PC-3 (cell line): Measurements from ENCODE around the gene C9. TPM values are rescaled to one million over a fixed set of nuclear protein-coding genes. Genes with fewer than 3 reads are reported as not detected.

Experiments
- ATAC-seq: fragments of 200-7000 bp; cut with Tn5 transposase; 2 replicates; pipeline ENCODE4 v1.9.1; 2020; ENCODE audit warnings: mild to moderate bottlenecking, moderate library complexity
- BruUV-seq: library from RNA; stranded (reverse); fragments of 400-500 nt; replicated peaks from 2 replicates; lab custom pipeline; 2021; lab: Mats Ljungman, UMichigan
- CTCF ChIA-PET: fragments of 300-600 bp; sonication (Branson Sonifier 250); formaldehyde crosslinking; loops from one replicate; lab custom pipeline; 2022; ENCODE audit warnings: antibody characterized with exemption; lab: Charles Lee
- POLR2A ChIA-PET: fragments of 300-600 bp; sonication (Branson Sonifier 250); formaldehyde crosslinking; loops from one replicate; lab custom pipeline; 2022; ENCODE audit warnings: antibody characterized with exemption; ENCODE audit not compliant: unreplicated experiment; lab: Charles Lee
- DNase-seq: peaks from one replicate; pipeline ENCODE4 v3.0.0-alpha.2; 2015
- H2AFZ ChIP-seq: fragments of 300-600 bp; sonication (generic); 2 replicates; pipeline ENCODE4 v1.6.0; 2016; ENCODE audit warnings: antibody characterized with exemption, low read length
- H3F3A ChIP-seq: fragments of 300-600 bp; sonication (generic); one replicate; pipeline ENCODE4 v1.6.0; 2017; ENCODE audit warnings: antibody characterized with exemption, low read length, control low read depth, mild to moderate bottlenecking; ENCODE audit not compliant: unreplicated experiment
- H3K27ac ChIP-seq: fragments of 300-600 bp; sonication (generic); 2 replicates; pipeline ENCODE4 v1.5.1; 2016; ENCODE audit warnings: mild to moderate bottlenecking, low read length
- H3K27me3 ChIP-seq: fragments of 300-600 bp; sonication (generic); 2 replicates; pipeline ENCODE4 v1.6.1; 2016; ENCODE audit warnings: low read length, mixed read lengths
- H3K36me3 ChIP-seq: fragments of 300-600 bp; sonication (generic); 2 replicates; pipeline ENCODE4 v1.6.1; 2016; ENCODE audit warnings: low read depth, mixed run types, low read length, mixed read lengths
- H3K4me1 ChIP-seq: fragments of 300-600 bp; sonication (generic); 2 replicates; pipeline ENCODE4 v1.5.1; 2016; ENCODE audit warnings: low read length; ENCODE audit not compliant: insufficient read depth
- H3K4me2 ChIP-seq: fragments of 300-600 bp; sonication (generic); 2 replicates; pipeline ENCODE4 v1.6.0; 2016; ENCODE audit warnings: low read length
- H3K4me3 ChIP-seq: fragments of 300-600 bp; sonication (generic); 2 replicates; pipeline ENCODE4 v1.5.1; 2016; ENCODE audit warnings: mild to moderate bottlenecking, low read length, mixed read lengths
- H3K79me2 ChIP-seq: fragments of 300-600 bp; sonication (generic); 2 replicates; pipeline ENCODE4 v1.6.1; 2017; ENCODE audit warnings: low read length, mixed read lengths
- H3K9ac ChIP-seq: fragments of 300-600 bp; sonication (generic); 2 replicates; pipeline ENCODE4 v1.6.0; 2016; ENCODE audit warnings: mild to moderate bottlenecking, low read length
- H3K9me2 ChIP-seq: fragments of 300-600 bp; sonication (generic); replicated peaks from 2 replicates; pipeline ENCODE4 v1.6.1; 2016; ENCODE audit warnings: mixed run types, low read length, mixed read lengths
- H3K9me3 ChIP-seq: fragments of 300-600 bp; sonication (generic); 2 replicates; pipeline ENCODE4 v1.6.1; 2016; ENCODE audit warnings: low read length, mixed read lengths
- H4K20me1 ChIP-seq: fragments of 300-600 bp; sonication (generic); 2 replicates; pipeline ENCODE4 v1.6.1; 2016; ENCODE audit warnings: low read length, mixed read lengths
- CTCF ChIP-seq: fragments of 300-600 bp; sonication (generic); conservative IDR thresholded peaks from 2 replicates; pipeline ENCODE4 v1.5.1; 2017; ENCODE audit warnings: antibody characterized with exemption, low read depth, mild to moderate bottlenecking, low read length
- EZH2 ChIP-seq: fragments of 300-600 bp; sonication (generic); IDR thresholded peaks from one replicate; pipeline ENCODE4 v1.6.1; 2017; ENCODE audit warnings: antibody characterized with exemption, mild to moderate bottlenecking, low read length; ENCODE audit not compliant: unreplicated experiment
- EZH2phosphoT487 ChIP-seq: fragments of 300-600 bp; sonication (generic); IDR thresholded peaks from 2 replicates; pipeline ENCODE4 v1.6.1; 2018; ENCODE audit warnings: mild to moderate bottlenecking, antibody characterized with exemption, low read length, borderline replicate concordance
- intact Hi-C: fragments of 100-400 bp; cut with micrococcal nuclease; formaldehyde crosslinking; loops from 2 replicates; pipeline ENCODE4 v1.9.0; 2023
- total RNA-seq: library from RNA; depleted of rRNA; stranded (reverse); fragments of >200 nt; gene quantifications from 2 replicates; pipeline ENCODE4 v1.2.3, GENCODE V29; 2014

The C9 gene
- total RNA-seq, 1 experiment from 2014 or later: not detected

- DNase-seq (no peak), ATAC-seq (no peak)
- intact Hi-C loops: no loop called here
- ChIA-PET POLR2A (no interaction called here), CTCF (no interaction called here)
- no peaks in the 10 kb centered on the region for H3F3A ChIP-seq
- TF ChIP-seq EZH2phosphoT487: no peak
- H3K27me3 ChIP-seq: no peaks in the 10 kb centered on the region
- no peak overlapping the region for H3K4me3 ChIP-seq
- no peak overlapping the region for H3K9ac ChIP-seq
- H3K9me3 ChIP-seq: no peaks in the 10 kb centered on the region
- no peak overlapping the region for H2AFZ ChIP-seq
- no peak overlapping the region for H3K4me2 ChIP-seq
- no TSS peak for BruUV-seq
- no peaks in the 10 kb centered on the region for H4K20me1 ChIP-seq
- H3K36me3 ChIP-seq: no peaks in the 10 kb centered on the region
- H3K4me1 ChIP-seq: no peaks in the 10 kb centered on the region
- no peaks in the 10 kb centered on the region for H3K79me2 ChIP-seq
- no peak overlapping the region for H3K27ac ChIP-seq
- no peaks in the 10 kb centered on the region for H3K9me2 ChIP-seq
Observed at GRCh38 chr5:39240750-39241149, 123.5 kb downstream of the C9 start.

- Histone ChIP-seq H3K9me2 (no peaks in the 10 kb centered on the region), H3K4me2 (no peak overlapping the region), H2AFZ (no peak overlapping the region), H3K9me3 (no peaks in the 10 kb centered on the region), H3F3A (no peaks in the 10 kb centered on the region), H3K36me3 (no peaks in the 10 kb centered on the region), H3K4me3 (no peak overlapping the region), H3K79me2 (no peaks in the 10 kb centered on the region), H4K20me1 (no peaks in the 10 kb centered on the region), H3K27ac (no peak overlapping the region), H3K27me3 (no peaks in the 10 kb centered on the region), H3K4me1 (no peaks in the 10 kb centered on the region), H3K9ac (no peak overlapping the region)
- ChIA-PET POLR2A (no interaction called here), CTCF (interaction anchor here (0.5 kb wide), 1 partner anchor 245 kb away, joined by 6 read pairs; no protein-coding TSS in a partner anchor)
- no peak for TF ChIP-seq EZH2phosphoT487
- TF ChIP-seq EZH2: no peak
- TF ChIP-seq CTCF: no peak
- DNase-seq: no peak
- intact Hi-C loops: no loop called here
- BruUV-seq: no TSS peak
- ATAC-seq: no peak
Observed at GRCh38 chr5:39238366-39239105, 125.8 kb downstream of the C9 start.

- ChIA-PET CTCF (no interaction called here), POLR2A (no interaction called here)
- peaks cover 5% of the 10 kb centered on the region for H3F3A ChIP-seq
- intact Hi-C loops: no loop called here
- no peak for TF ChIP-seq EZH2
- no peak for TF ChIP-seq CTCF
- TF ChIP-seq EZH2phosphoT487: no peak
- no peaks in the 10 kb centered on the region for H3K9me3 ChIP-seq
- no peak overlapping the region for H2AFZ ChIP-seq
- no peak overlapping the region for H3K4me2 ChIP-seq
- H3K79me2 ChIP-seq: no peaks in the 10 kb centered on the region
- no TSS peak for BruUV-seq
- no peaks in the 10 kb centered on the region for H4K20me1 ChIP-seq
- H3K9ac ChIP-seq: no peak overlapping the region
- ATAC-seq: no peak
- H3K27ac ChIP-seq: no peak overlapping the region
- peaks cover 5% of the 10 kb centered on the region for H3K4me1 ChIP-seq
- H3K9me2 ChIP-seq: no peaks in the 10 kb centered on the region
- H3K4me3 ChIP-seq: no peak overlapping the region
- DNase-seq: no peak
- no peaks in the 10 kb centered on the region for H3K27me3 ChIP-seq
- no peaks in the 10 kb centered on the region for H3K36me3 ChIP-seq
Observed at GRCh38 chr5:39236718-39237117, 127.6 kb downstream of the C9 start.
